Anterior cingulate cortex (tissue), 58 donors: ENCODE results near the gene RPS27L.
A peak's percentile ranks its signal among the peaks of the same experiment; 100 is the strongest.

Source experiments
- DNase-seq, 58 donors: peaks; one replicate each; lab custom pipeline; 2025; lab: John Stamatoyannopoulos, UW

RPS27L gene

GRCh38 chr15:63157118-63157843, at the start of gene RPS27L:
RPS27L (minus strand) TSS chr15:63157477; CDS start chr15:63157405, 72 bp downstream.
- DNase-seq: peak; percentile 47 to 93 (median 86)

GRCh38 chr15:63206079-63206478, 48.8 kb upstream of the RPS27L start:
- no peak for DNase-seq

- DNase-seq: no peak
Observed at GRCh38 chr15:63203451-63204090, 46.3 kb upstream of the RPS27L start.

GRCh38 chr15:63202861-63203260, 45.6 kb upstream of the RPS27L start:
- DNase-seq: no peak

- no peak for DNase-seq
Observed at GRCh38 chr15:63200464-63201249, 43.4 kb upstream of the RPS27L start.

- no peak for DNase-seq
Observed at GRCh38 chr15:63198371-63199250, 41.3 kb upstream of the RPS27L start.

GRCh38 chr15:63197626-63198025, 40.3 kb upstream of the RPS27L start:
- DNase-seq: no peak

- DNase-seq: no peak
Observed at GRCh38 chr15:63196842-63197241, 39.6 kb upstream of the RPS27L start.

- DNase-seq: peak in 2 of 58 donors; percentile 8 to 50
Observed at GRCh38 chr15:63195569-63196015, 38.3 kb upstream of the RPS27L start.

- DNase-seq: no peak
Observed at GRCh38 chr15:63194880-63195568, 37.7 kb upstream of the RPS27L start.

GRCh38 chr15:63194302-63194701, 37.0 kb upstream of the RPS27L start:
- no peak for DNase-seq

- DNase-seq: no peak
Observed at GRCh38 chr15:63192619-63193206, 35.4 kb upstream of the RPS27L start.

GRCh38 chr15:63191895-63192618, 34.8 kb upstream of the RPS27L start:
- DNase-seq: no peak

- no peak for DNase-seq
Observed at GRCh38 chr15:63190769-63191649, 33.7 kb upstream of the RPS27L start.

- DNase-seq: peak in 3 of 58 donors; percentile 16 to 33 (median 16)
Observed at GRCh38 chr15:63189941-63190768, 32.9 kb upstream of the RPS27L start.
